ENCODE data around the gene ADORA2A. TPM values are rescaled to one million over a fixed set of nuclear protein-coding genes. Genes with fewer than 3 reads are reported as not detected.
A peak's percentile ranks its signal among the peaks of the same experiment; 100 is the strongest.

ADORA2A gene
- total RNA-seq, 1 experiment from 2014 or later, result 3.6 TPM

- POLR2A ChIA-PET, result no interaction called here
- Histone ChIP-seq H3K27ac (ENCODE audit: low read depth, low read length) (no peak overlapping the region), H3K4me3 (replicated peaks in 1 of 2; ENCODE audit: low read depth in 1 of 2, low read length in 2 of 2) (no peak overlapping the region), H3K9me2 (ENCODE audit: insufficient read depth) (no peaks in the 10 kb centered on the region), H2AFZ (ENCODE audit: low read depth, low read length, poor library complexity, severe bottlenecking) (no peak overlapping the region), H3K9ac (ENCODE audit: low read length) (no peak overlapping the region), H3K27me3 (ENCODE audit: insufficient read depth, low read length) (no peaks in the 10 kb centered on the region), H3K79me2 (ENCODE audit: insufficient read depth, low read length) (no peaks in the 10 kb centered on the region), H3K4me1 (ENCODE audit: control insufficient read depth in 1 of 2, insufficient read depth in 2 of 2, low read length in 2 of 2) (peaks cover 0 to 14% of the 10 kb centered on the region in 2 experiments; a peak in 2 of 4 replicates), H3K4me2 (ENCODE audit: low read length) (peak overlapping the region; percentile 7; the same call in 1 of the 2 replicates), H3K36me3 (ENCODE audit: control insufficient read depth in 1 of 2, insufficient read depth in 2 of 2, low read length in 2 of 2) (no peaks in the 10 kb centered on the region), H4K20me1 (ENCODE audit: insufficient read depth) (no peaks in the 10 kb centered on the region), H3K9me3 (ENCODE audit: control insufficient read depth in 1 of 2, insufficient read depth in 1 of 2, low read depth in 1 of 2, low read length in 2 of 2) (no peaks in the 10 kb centered on the region)
- CTCF ChIA-PET, result no interaction called here
- RAD21 ChIA-PET (ENCODE audit: low non-redundant PET in 1 of 2, low total read pairs in 2 of 2, uncharacterized antibody in 2 of 2, unreplicated experiment in 2 of 2), result interaction anchor here in 1 of 2 experiments (0.7 kb wide), 1 partner anchor 66 kb away, joined by 3 read pairs; no protein-coding TSS in a partner anchor
- ATAC-seq, result no peak
- no peak for DNase-seq (ENCODE audit: low read depth, low spot score)
- TF ChIP-seq POLR2A (IDR thresholded peaks at IDR 0.05; ENCODE audit: borderline replicate concordance, extremely low read depth, insufficient read depth, insufficient read length) (no peak), YY1 (IDR thresholded peaks at IDR 0.05; ENCODE audit: extremely low read depth, insufficient replicate concordance, low read depth, low read length) (no peak), JUND (IDR thresholded peaks at IDR 0.05) (no peak), ZBTB33 (IDR thresholded peaks at IDR 0.05; ENCODE audit: extremely low read depth, insufficient replicate concordance, low read length) (no peak), TCF7L2 (IDR thresholded peaks at IDR 0.05; ENCODE audit: borderline replicate concordance, extremely low read depth, insufficient read depth, insufficient read length) (no peak), SIN3A (IDR thresholded peaks at IDR 0.05; ENCODE audit: low read depth) (no peak), POLR2AphosphoS5 (IDR thresholded peaks at IDR 0.05; ENCODE audit: low read depth, low read length) (no peak), SP1 (IDR thresholded peaks at IDR 0.05; ENCODE audit: low read depth) (no peak), SRF (IDR thresholded peaks at IDR 0.05; ENCODE audit: low read depth) (no peak), CEBPB (IDR thresholded peaks at IDR 0.05; ENCODE audit: low read depth) (no peak), RAD21 (IDR thresholded peaks at IDR 0.05; ENCODE audit: low read depth) (no peak), ZFX (IDR thresholded peaks at IDR 0.05) (no peak), ELF1 (IDR thresholded peaks at IDR 0.05; ENCODE audit: borderline replicate concordance, low read depth) (no peak), EZH2phosphoT487 (IDR thresholded peaks at IDR 0.05; ENCODE audit: borderline replicate concordance) (no peak), MAX (IDR thresholded peaks at IDR 0.05) (no peak)
- intact Hi-C loops (cut with micrococcal nuclease), result no loop called here
- no TSS peak for BruUV-seq (replicated peaks)
Measured at GRCh38 chr22:24433828-24434470, 6.5 kb downstream of the ADORA2A start.
